ENCODE measurements around the gene SH2B2.
"Not testable (repeated sequence)": the region's sequence is repeated elsewhere in the genome, so short reads cannot be mapped to it uniquely, and the experiment has no call there.

SH2B2 gene

DNA sequence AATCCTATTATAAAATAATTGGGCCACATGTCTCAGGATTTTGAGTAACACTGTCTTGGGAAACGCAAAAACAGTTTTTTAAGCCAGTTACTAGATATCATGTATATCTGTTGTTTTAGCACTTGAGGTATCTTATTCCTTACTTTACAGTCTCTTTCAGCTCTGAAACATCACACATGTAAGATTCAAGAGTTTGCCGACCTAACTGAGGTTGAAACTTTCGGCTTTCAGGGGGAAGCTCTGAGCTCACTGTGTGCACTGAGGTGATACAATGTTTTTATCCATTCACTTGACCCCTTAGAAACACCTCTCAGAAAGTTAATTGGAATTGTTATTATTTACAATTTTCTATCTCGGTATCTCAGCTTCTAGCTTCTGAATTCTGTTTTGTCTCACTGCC is 50.8 kb downstream of the SH2B2 start:
- not testable (repeated sequence) for DNase-seq

DNA sequence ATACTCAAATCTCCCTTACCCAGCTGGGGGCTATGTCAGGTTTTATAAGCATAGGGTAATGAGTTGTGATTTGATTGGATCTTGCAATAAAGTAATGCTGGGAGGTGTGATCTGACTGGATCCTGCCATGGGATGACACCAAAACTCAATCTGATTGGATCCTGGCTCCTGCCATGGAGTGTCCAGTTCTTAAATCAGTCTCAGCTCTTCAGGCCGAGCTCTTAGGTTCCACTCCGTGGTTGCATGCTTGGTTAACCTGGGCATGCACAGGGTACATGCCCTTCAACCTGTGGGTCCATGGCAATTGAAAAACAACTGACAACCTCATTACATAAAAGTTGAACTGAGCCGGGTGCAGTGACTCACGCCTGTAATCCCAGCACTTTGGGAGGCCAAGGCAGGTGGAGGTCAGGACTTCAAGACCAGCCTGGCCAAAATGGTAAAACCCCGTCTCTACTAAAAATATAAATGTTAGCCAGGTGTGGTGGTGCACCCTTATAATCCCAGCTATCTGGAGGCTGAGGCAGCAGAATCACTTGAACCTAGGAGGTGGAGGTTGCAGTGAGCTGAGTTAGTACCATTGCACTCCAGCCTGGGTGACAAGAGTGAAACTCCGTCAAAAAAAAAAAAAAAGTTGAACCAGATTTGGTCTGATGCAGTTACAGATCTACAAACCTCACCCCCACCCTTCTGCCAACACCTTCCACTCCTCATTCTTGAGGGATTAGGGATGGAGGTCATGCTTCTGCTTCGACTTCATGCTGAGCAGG is 54.1 kb downstream of the SH2B2 start:
- not testable (repeated sequence) for DNase-seq

DNA sequence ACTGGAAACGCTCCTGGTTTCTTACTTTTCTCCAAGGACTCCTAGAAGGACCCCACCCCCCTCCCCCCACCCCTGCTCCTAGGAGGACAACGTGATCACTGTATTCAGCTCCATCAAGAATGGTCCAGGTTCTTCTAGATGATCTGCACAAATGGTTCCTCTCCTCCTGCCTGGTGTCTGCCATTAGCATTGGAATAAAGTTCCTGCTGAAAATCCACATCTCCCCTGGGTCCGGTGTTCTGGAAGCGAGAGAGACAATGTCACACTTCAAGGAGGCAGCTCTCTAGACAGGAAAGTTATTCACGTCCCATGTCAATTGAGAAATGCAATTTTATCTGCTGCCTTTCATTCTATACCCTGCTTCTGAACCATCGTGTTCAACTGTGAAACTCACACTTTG is 60.3 kb downstream of the SH2B2 start:
- DNase-seq, result not testable (repeated sequence)

DNA sequence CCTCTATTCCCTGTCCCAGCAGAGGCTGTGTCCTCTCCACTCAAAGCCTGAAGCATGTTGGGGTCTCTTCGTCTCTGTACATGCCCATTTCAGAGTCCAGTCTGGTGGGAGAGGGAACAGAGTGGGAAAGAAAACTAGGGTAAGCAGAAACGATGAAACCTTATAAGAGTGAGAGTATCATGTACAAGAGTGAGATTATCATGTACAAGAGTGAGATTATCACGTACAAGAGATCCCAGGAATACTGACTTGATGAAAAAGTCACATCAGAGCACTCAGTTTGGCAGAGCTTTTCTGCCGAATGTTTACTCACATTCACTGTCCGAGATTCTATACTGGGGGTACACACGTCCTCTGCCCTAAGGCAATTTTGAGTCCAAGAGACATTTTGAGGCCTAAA is 69.7 kb downstream of the SH2B2 start, which contains the start of gene SPDYE6:
Gene SPDYE6 (minus strand): TSS at position 101 of the 400 bp plus-strand sequence. CDS start 421 bp downstream, outside the sequence.
- DNase-seq, result not testable (repeated sequence)

DNA sequence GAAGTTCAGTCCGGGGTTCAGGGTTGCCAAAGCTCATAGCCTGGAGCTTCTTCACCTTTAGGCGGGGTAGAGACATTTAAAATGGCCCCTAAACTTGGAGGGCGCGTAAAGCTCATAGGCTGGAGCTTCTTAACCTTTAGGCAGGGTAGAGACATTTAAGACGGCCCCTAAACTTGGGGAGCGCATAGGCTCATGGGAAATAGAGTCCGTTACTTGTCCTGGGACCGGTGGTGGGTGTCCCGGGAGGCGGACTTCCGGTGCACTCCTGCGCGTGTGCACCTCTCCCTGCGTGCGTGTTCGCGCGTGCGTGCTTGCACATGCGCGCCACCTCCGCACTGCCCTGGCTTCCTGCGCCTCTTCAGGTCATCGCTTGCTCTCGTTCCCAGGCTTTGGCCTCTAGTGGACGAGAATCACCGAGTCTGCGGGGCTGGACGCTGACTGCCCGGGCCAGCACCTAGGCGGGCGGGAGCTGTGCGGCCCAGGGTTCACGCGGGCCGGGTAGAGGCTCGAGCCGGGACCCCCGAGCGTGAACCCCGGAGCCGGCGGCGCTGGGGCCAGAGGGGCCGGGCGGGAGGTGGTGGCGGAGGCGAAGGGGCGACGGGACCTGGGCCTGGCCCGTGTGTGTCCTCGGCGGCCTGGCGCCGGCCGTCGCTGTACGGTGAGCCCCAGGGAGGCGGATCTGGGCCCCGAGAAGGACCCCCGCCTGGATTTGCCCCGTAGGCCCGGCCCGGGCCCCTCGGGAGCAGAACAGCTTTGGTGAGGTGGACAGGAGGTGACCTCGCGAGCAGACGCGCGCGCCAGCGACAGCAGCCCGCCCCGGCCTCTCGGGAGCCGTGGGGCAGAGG is 77.1 kb downstream of the SH2B2 start:
- peak; percentile 98 for DNase-seq

DNA sequence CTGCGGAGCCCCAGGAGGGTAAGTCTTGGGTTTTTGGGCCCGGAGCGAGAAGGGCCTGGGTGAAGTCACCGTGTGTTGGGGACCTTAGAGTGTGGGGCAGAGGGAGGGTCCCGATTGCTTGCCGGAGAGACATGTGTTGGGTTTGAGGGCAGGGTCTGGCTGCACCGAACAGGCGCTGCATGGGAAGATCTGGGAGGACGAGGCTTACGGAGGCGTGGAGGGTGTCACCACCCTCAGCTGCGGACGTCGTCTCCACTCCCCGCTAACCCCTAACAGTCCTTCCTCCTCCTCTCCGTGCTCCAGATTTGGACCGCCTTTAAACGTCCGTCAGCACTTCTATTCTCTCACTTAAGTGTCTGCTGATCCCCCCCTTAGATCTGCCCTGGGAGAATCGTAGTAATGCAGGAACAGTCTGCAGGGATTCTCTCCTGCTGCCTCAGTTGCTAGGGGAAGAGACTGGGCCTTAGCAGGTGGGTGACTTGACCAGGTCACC is 77.8 kb downstream of the SH2B2 start:
- peak; percentile 6 for DNase-seq

DNA sequence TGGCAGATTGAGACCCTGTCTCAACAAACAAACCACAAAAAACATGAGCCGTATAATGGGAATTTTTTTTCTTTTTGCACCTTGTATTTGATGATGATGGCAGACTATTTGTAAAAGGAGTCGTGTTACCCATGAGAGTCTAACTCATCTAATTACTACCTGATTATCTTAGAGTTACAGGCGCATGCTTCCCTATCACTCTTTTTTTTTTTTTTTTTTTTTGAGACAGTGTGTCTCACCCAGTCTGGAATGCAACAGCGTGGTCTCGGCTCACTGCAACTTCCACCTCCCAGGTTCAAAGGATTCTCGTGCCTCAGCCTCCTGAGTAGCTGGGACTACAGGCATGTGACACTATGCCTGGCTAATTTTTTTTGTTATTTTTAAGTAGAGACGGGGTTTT is 78.7 kb downstream of the SH2B2 start:
- DNase-seq, result not testable (repeated sequence)

DNA sequence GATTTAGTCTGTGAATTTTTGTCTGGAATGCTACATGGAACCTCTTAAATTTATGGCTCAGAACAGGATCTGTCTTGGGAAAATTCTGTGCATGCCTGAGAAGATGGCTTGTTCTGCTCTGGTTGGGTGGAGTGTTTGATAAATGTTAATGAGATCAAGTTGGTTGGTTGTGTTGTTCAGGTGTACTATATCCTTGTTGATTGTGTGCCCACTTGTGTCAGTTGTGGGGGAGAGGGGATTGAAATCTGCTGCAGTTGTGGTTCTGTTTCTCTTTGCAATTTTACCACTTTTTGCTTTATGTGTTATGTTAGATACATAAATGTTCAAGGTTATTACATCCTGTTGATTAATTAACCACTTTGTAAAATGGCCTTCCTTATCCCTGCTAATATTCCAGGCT is 83.4 kb downstream of the SH2B2 start:
- not testable (repeated sequence) for DNase-seq
